Measurements from ENCODE around the gene LILRB2. TPM values are rescaled to one million over a fixed set of nuclear protein-coding genes. Genes with fewer than 3 reads are reported as not detected.
A peak's percentile ranks its signal among the peaks of the same experiment; 100 is the strongest.
"Not testable (repeated sequence)": the region's sequence is repeated elsewhere in the genome, so short reads cannot be mapped to it uniquely, and the experiment has no call there.

LILRB2 gene
- total and polyA plus RNA-seq, 8 donors: 0.87 to 2.2 (median 1.2) TPM; not detected in 1

GRCh38 chr19:54282686-54283470 lies 2.0 kb upstream of the LILRB2 start:
- Histone ChIP-seq H3K4me3 (no peak overlapping the region), H3K27ac (peak overlapping the region in 1 of 5 donors; percentile 32), H3K36me3 (no peaks in the 10 kb centered on the region), H3K27me3 (peaks cover 0 to 48% (median 9%) of the 10 kb centered on the region in 3 donors), H3K4me1 (no peaks in the 10 kb centered on the region), H3K9me3 (no peaks in the 10 kb centered on the region)
- DNase-seq: no peak
- 41 to 52% (median 47%) methylated on average over 5 to 9 of the region's 9 CpGs for WGBS, 5 donors
- no peak for TF ChIP-seq CTCF (IDR thresholded peaks at IDR 0.05)
- TF ChIP-seq POLR2A (IDR thresholded peaks at IDR 0.05): no peak
- no peak for TF ChIP-seq POLR2AphosphoS5 (IDR thresholded peaks at IDR 0.05)
- no peak for TF ChIP-seq EP300 (IDR thresholded peaks at IDR 0.05)
- intact Hi-C loops (cut with DNase I; ENCODE audit: low total_unique reads): loop anchor here (5.0 kb wide), 1 partner anchor 304 kb away; no protein-coding TSS in a partner anchor

GRCh38 chr19:54281729-54282075 lies 792 bp upstream of the LILRB2 start:
- H3K36me3 ChIP-seq, H3K27ac ChIP-seq, H3K4me1 ChIP-seq, H3K9me3 ChIP-seq, H3K4me3 ChIP-seq, DNase-seq: not testable (repeated sequence)
- 69 to 79% (median 74%) methylated on average over 5 of the region's 5 CpGs for WGBS, 5 donors
- H3K27me3 ChIP-seq: peaks cover 0 to 58% (median 9%) of the 10 kb centered on the region in 3 donors
- intact Hi-C loops (cut with DNase I; ENCODE audit: low total_unique reads): loop anchor here (5.0 kb wide), 1 partner anchor 306 kb away; no protein-coding TSS in a partner anchor

- not testable (repeated sequence) for H3K9me3 ChIP-seq, DNase-seq, H3K36me3 ChIP-seq, H3K4me1 ChIP-seq
- Histone ChIP-seq H3K27ac (peak overlapping the region in 2 of 5 donors; percentile 60 to 66), H3K27me3 (peaks cover 0 to 71% (median 9%) of the 10 kb centered on the region in 3 donors), H3K4me3 (peak overlapping the region in 3 of 4 donors; percentile 17 to 36 (median 22))
- 57 to 71% (median 65%) methylated on average over 9 to 10 of the region's 10 CpGs for WGBS, 5 donors
- intact Hi-C loops (cut with DNase I; ENCODE audit: low total_unique reads): loop anchor here (5.0 kb wide), 1 partner anchor 307 kb away; no protein-coding TSS in a partner anchor
Measured at GRCh38 chr19:54280441-54280840, 469 bp downstream of the LILRB2 start.

- H3K9me3 ChIP-seq, DNase-seq, H3K36me3 ChIP-seq, H3K4me1 ChIP-seq: not testable (repeated sequence)
- 28 to 70% (median 29%) methylated on average over 2 to 4 of the region's 4 CpGs for WGBS, 5 donors
- intact Hi-C loops (cut with DNase I; ENCODE audit: low total_unique reads): loop anchor here (5.0 kb wide), 1 partner anchor 307 kb away; no protein-coding TSS in a partner anchor
- Histone ChIP-seq H3K27ac (peak overlapping the region in 2 of 5 donors; percentile 60 to 66), H3K4me3 (peak overlapping the region in 3 of 4 donors; percentile 17 to 36 (median 22)), H3K27me3 (peaks cover 0 to 75% (median 9%) of the 10 kb centered on the region in 3 donors)
Measured at GRCh38 chr19:54280025-54280424, 885 bp downstream of the LILRB2 start.

GRCh38 chr19:54279406-54279962 lies 1.4 kb downstream of the LILRB2 start:
- no peaks in the 10 kb centered on the region for H3K4me1 ChIP-seq
- H3K36me3 ChIP-seq: no peaks in the 10 kb centered on the region
- whole genome bisulfite sequencing, 5 donors: 58 to 84% (median 77%) methylated on average over 6 to 18 of the region's 18 CpGs
- H3K27ac ChIP-seq: peak overlapping the region in 2 of 5 donors; percentile 60 to 66
- TF ChIP-seq POLR2A (IDR thresholded peaks at IDR 0.05) (no peak), EP300 (IDR thresholded peaks at IDR 0.05) (no peak), POLR2AphosphoS5 (IDR thresholded peaks at IDR 0.05) (no peak), CTCF (IDR thresholded peaks at IDR 0.05) (no peak)
- H3K9me3 ChIP-seq: no peaks in the 10 kb centered on the region
- peak overlapping the region in 2 of 4 donors; percentile 22 to 36 for H3K4me3 ChIP-seq
- intact Hi-C loops (cut with DNase I; ENCODE audit: low total_unique reads): no loop called here
- no peak for DNase-seq
- peaks cover 0 to 75% (median 9%) of the 10 kb centered on the region in 3 donors for H3K27me3 ChIP-seq

- H3K9me3 ChIP-seq; intact Hi-C loops (cut with DNase I; ENCODE audit: low total_unique reads); H3K36me3 ChIP-seq; H3K4me3 ChIP-seq; H3K4me1 ChIP-seq; H3K27ac ChIP-seq; DNase-seq: not testable (repeated sequence)
- WGBS, 5 donors: 58 to 69% (median 67%) methylated on average over 13 to 15 of the region's 15 CpGs
- peaks cover 0 to 77% (median 9%) of the 10 kb centered on the region in 3 donors for H3K27me3 ChIP-seq
Measured at GRCh38 chr19:54278571-54279195, 2.2 kb downstream of the LILRB2 start.

- H3K4me3 ChIP-seq; DNase-seq; H3K36me3 ChIP-seq; H3K4me1 ChIP-seq; H3K9me3 ChIP-seq; H3K27ac ChIP-seq; intact Hi-C loops (cut with DNase I; ENCODE audit: low total_unique reads): not testable (repeated sequence)
- 73 to 82% (median 78%) methylated on average over 11 to 13 of the region's 13 CpGs for WGBS, 5 donors
- H3K27me3 ChIP-seq: peaks cover 0 to 77% (median 9%) of the 10 kb centered on the region in 3 donors
Measured at GRCh38 chr19:54278056-54278455, 2.9 kb downstream of the LILRB2 start.

GRCh38 chr19:54277111-54277615 lies 3.7 kb downstream of the LILRB2 start:
- DNase-seq; H3K4me3 ChIP-seq; H3K27ac ChIP-seq; H3K4me1 ChIP-seq; H3K9me3 ChIP-seq; H3K36me3 ChIP-seq; intact Hi-C loops (cut with DNase I; ENCODE audit: low total_unique reads): not testable (repeated sequence)
- WGBS, 5 donors: 64 to 73% (median 67%) methylated on average over 9 to 15 of the region's 15 CpGs; no CpG with 5 or more reads in 1 of the 5 donors
- H3K27me3 ChIP-seq: peaks cover 0 to 68% (median 9%) of the 10 kb centered on the region in 3 donors

Data from stomach (tissue), 9 donors.